ENCODE results near the gene PUSL1.

The PUSL1 gene

DNA sequence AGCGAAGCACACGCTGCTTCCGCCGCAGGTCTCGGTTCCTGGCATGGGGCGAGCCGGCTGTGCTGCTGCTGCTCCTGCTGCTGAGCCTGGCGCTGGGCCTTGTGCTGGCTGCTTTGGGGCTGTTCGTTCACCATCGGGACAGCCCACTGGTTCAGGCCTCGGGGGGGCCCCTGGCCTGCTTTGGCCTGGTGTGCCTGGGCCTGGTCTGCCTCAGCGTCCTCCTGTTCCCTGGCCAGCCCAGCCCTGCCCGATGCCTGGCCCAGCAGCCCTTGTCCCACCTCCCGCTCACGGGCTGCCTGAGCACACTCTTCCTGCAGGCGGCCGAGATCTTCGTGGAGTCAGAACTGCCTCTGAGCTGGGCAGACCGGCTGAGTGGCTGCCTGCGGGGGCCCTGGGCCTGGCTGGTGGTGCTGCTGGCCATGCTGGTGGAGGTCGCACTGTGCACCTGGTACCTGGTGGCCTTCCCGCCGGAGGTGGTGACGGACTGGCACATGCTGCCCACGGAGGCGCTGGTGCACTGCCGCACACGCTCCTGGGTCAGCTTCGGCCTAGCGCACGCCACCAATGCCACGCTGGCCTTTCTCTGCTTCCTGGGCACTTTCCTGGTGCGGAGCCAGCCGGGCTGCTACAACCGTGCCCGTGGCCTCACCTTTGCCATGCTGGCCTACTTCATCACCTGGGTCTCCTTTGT, 25.3 kb downstream of the PUSL1 start:
- TF ChIP-seq, protein P1, sequence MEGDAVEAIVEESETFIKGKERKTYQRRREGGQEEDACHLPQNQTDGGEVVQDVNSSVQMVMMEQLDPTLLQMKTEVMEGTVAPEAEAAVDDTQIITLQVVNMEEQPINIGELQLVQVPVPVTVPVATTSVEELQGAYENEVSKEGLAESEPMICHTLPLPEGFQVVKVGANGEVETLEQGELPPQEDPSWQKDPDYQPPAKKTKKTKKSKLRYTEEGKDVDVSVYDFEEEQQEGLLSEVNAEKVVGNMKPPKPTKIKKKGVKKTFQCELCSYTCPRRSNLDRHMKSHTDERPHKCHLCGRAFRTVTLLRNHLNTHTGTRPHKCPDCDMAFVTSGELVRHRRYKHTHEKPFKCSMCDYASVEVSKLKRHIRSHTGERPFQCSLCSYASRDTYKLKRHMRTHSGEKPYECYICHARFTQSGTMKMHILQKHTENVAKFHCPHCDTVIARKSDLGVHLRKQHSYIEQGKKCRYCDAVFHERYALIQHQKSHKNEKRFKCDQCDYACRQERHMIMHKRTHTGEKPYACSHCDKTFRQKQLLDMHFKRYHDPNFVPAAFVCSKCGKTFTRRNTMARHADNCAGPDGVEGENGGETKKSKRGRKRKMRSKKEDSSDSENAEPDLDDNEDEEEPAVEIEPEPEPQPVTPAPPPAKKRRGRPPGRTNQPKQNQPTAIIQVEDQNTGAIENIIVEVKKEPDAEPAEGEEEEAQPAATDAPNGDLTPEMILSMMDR (IDR thresholded peaks at IDR 0.05): no peak
- TF ChIP-seq ZFX (IDR thresholded peaks at IDR 0.05; ENCODE audit: borderline replicate concordance): no peak
- peak overlapping the region; percentile 75 for H3K27ac ChIP-seq

DNA sequence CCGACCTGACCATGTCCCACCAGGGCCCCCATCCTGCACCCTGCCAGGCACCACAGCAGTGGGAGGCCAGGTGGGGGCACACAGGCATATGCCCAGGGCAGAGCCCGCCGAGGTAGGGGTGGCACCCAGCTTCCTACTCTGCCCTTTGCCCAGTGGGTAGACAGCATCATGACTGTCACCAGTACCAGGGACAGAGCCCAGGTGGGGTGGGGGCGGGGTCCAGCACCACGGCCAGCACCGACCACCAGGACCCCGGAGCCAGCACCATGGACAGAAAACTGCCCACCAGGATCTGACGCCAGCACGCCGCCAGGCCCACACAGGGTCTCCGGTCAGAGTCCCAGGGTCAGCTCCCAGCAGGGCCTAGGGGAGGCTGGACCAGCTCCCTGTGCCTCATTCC, 26.4 kb downstream of the PUSL1 start:
- peak overlapping the region; percentile 75; the same call in 1 of the 2 replicates for H3K27ac ChIP-seq
- no peak for TF ChIP-seq ZFX (IDR thresholded peaks at IDR 0.05; ENCODE audit: borderline replicate concordance)
- TF ChIP-seq, protein P1 (IDR thresholded peaks at IDR 0.05): no peak

DNA sequence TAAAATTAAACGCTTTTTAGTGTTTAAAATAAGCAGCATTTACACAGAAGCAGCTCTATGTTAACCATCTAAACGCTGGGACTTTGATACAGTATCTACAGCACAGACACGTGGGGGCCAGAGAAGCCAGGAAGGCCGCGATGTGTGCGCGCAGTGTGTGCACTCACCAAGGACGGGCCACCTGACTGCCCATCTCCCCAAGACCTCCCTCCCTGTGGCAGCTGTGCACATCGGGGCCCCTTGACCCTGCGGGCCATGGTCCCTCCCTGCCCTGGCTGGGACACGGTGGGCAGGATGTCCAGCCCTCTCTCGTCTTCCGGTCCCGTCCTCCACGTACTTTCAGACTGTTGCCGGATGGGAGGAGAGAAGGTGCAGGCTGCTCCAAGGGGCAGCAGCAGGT, 26.9 kb downstream of the PUSL1 start:
- TF ChIP-seq, protein P1 (IDR thresholded peaks at IDR 0.05): no peak
- no peak for TF ChIP-seq ZFX (IDR thresholded peaks at IDR 0.05; ENCODE audit: borderline replicate concordance)
- no peak overlapping the region; the same call in 1 of the 2 replicates for H3K27ac ChIP-seq

DNA sequence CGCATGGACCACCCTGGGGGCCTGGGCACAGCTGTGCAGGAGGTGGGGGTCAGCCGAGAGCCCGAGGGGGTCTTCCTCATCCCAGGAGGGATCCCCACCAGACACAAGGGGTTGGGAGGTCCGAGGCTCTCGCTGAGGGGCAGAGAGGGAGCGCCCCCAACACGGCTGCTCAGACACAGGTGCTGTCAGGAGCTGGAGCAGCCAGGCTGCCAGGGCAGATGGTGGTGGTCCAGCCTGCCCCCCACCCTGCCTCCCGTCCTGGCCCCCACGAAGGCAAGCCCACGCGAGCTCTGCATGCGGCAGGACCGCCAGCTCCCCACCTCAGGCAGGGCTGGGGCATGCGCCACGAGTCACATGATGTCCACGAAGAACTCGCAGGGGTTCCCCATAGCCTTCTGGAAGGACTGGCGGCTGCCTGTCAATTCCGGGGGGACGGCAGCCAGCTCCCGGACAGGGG, 27.4 kb downstream of the PUSL1 start:
- H3K27ac ChIP-seq: no peak overlapping the region
- TF ChIP-seq, protein P1 (IDR thresholded peaks at IDR 0.05): no peak
- TF ChIP-seq ZFX (IDR thresholded peaks at IDR 0.05; ENCODE audit: borderline replicate concordance): no peak

DNA sequence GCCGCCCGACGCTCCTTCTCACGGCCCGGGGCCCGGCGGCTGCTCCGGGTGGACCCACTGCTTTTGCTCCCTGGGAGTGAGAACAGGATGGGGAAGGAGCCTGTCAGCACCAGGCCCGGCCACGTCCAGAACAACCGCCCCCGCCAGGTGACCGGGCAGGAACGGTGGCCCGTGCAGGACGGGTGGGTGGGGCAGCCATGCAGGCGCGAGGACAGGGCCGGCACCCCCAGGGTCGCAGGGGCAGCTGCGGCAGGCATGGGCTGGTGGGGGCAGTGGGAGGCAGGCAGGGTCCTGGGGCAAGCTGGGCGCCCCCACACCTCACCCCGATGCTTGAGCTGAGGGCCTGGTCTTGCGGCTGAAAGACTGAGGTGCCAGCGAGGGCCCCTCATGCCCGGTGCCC, 28.0 kb downstream of the PUSL1 start:
- no peak overlapping the region for H3K27ac ChIP-seq

DNA sequence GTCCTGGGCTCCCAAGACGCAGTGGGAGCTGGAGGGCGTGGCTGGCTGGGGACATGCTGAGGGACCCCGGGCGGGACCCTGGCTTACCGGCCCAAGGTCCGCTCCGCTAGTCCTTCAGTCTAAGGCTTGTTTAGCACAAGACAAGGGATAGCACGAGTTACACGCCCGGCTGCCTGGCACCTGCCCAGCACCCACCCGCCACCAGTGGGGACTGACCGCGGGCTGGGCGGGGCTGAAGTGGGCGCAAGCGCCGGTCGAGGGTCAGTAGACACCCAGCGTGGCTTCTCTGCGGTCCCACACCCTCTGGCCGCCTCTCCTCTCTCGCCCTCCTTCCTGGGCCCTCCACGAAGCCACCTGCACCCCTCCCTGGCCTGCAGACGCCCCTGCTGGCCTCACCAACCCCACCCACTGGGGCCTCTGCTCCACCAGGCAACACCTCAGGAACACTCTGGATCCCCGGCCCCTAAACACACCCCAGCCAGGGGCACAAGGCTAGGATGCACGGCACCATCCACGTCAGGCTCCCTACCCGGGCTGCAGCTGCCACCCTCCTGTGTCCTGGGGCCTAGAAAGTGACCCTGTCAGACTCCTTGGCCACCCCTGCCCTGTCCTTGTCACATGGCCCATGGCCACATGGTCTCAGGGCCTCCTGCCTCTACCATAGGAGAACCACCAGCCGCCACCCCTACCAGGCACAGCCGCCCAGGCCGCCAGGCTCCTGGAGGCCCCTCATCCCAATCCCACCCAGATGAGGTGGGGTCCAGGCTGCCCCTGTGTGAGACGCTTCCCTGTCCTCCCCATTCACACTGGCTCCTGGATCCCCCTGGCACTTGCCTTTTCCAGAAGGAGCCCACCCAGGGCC, 28.8 kb downstream of the PUSL1 start:
- peak overlapping the region; percentile 33; the same call in 1 of the 2 replicates for H3K27ac ChIP-seq
- TF ChIP-seq ZFX (IDR thresholded peaks at IDR 0.05; ENCODE audit: borderline replicate concordance): no peak
- TF ChIP-seq, protein P1 (IDR thresholded peaks at IDR 0.05): no peak

More for the DNA sequence above, 28.0 kb downstream of the PUSL1 start:
- no peak for TF ChIP-seq ZFX (IDR thresholded peaks at IDR 0.05; ENCODE audit: borderline replicate concordance)
- TF ChIP-seq, protein P1 (IDR thresholded peaks at IDR 0.05): no peak

DNA sequence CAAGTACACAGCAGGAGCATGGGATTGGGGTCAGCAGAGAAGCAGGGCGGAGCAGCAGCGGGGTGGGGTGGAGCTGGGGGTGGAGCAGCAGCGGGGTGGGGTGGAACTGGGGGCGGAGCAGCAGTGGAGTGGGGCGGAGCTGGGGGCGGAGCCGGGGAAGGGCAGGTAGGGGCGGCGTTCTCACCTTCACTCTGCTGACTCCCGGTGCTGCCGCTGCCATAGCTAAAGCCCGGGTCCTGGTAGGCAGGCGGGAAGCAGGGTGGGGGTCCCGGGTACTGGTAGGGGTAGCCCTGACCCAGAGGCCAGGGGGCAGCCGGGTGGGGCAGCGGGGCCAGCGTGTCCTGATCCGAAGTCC, 29.4 kb downstream of the PUSL1 start:
- peak overlapping the region; percentile 33; the same call in 1 of the 2 replicates for H3K27ac ChIP-seq
- no peak for TF ChIP-seq ZFX (IDR thresholded peaks at IDR 0.05; ENCODE audit: borderline replicate concordance)
- TF ChIP-seq, protein P1 (IDR thresholded peaks at IDR 0.05): no peak
